HEK293 (cell line): Measurements from ENCODE around the gene IREB2.

ENCODE experiments used
- OSR2 ChIP-seq: fragments of 450-650 bp; formaldehyde crosslinking; IDR thresholded peaks from 2 replicates; pipeline ENCODE4 v1.5.1; 2016; ENCODE audit warnings: missing biosample characterization, missing genetic modification characterization
- OVOL3 ChIP-seq: fragments of 450-650 bp; formaldehyde crosslinking; IDR thresholded peaks from 2 replicates; pipeline ENCODE4 v1.5.1; 2016; ENCODE audit warnings: missing biosample characterization, missing genetic modification characterization
- REPIN1 ChIP-seq: fragments of 450-650 bp; formaldehyde crosslinking; IDR thresholded peaks from 2 replicates; pipeline ENCODE4 v1.5.1; 2017; ENCODE audit warnings: missing biosample characterization, missing genetic modification characterization, low read depth
- SP7 ChIP-seq: fragments of 450-650 bp; formaldehyde crosslinking; IDR thresholded peaks from 2 replicates; pipeline ENCODE4 v1.5.1; 2016; ENCODE audit warnings: missing biosample characterization, missing genetic modification characterization
- TRIM28 ChIP-seq: IDR thresholded peaks from 2 replicates; pipeline ENCODE4 v1.6.1; 2011; ENCODE audit warnings: low read length, control low read depth, borderline replicate concordance
- WT1 ChIP-seq: fragments of 450-650 bp; formaldehyde crosslinking; IDR thresholded peaks from 2 replicates; pipeline ENCODE4 v1.5.1; 2016; ENCODE audit warnings: missing biosample characterization, missing genetic modification characterization
- ZBTB1 ChIP-seq: fragments of 450-650 bp; formaldehyde crosslinking; IDR thresholded peaks from 2 replicates; pipeline ENCODE4 v1.5.1; 2016; ENCODE audit warnings: missing biosample characterization, missing genetic modification characterization
- ZBTB8A ChIP-seq: fragments of 450-650 bp; formaldehyde crosslinking; IDR thresholded peaks from 2 replicates; pipeline ENCODE4 v1.5.1; 2016; ENCODE audit warnings: missing biosample characterization, missing genetic modification characterization
- ZFP3 ChIP-seq: fragments of 450-650 bp; formaldehyde crosslinking; IDR thresholded peaks from 2 replicates; pipeline ENCODE4 v1.5.1; 2016; ENCODE audit warnings: low read depth, missing biosample characterization, missing genetic modification characterization
- ZFP37 ChIP-seq: fragments of 450-650 bp; formaldehyde crosslinking; IDR thresholded peaks from 2 replicates; pipeline ENCODE4 v1.5.1; 2016; ENCODE audit warnings: missing biosample characterization, missing genetic modification characterization
- ZFP69B ChIP-seq: fragments of 450-650 bp; formaldehyde crosslinking; IDR thresholded peaks from 2 replicates; pipeline ENCODE4 v1.5.1; 2016; ENCODE audit warnings: missing biosample characterization, missing genetic modification characterization
- ZNF10 ChIP-seq: fragments of 450-650 bp; formaldehyde crosslinking; IDR thresholded peaks from 2 replicates; pipeline ENCODE4 v1.5.1; 2017; ENCODE audit warnings: missing biosample characterization, missing genetic modification characterization
- ZNF114 ChIP-seq: fragments of 450-650 bp; formaldehyde crosslinking; IDR thresholded peaks from 2 replicates; pipeline ENCODE4 v1.5.0; 2017; ENCODE audit warnings: missing biosample characterization, missing genetic modification characterization
- ZNF132 ChIP-seq: fragments of 450-650 bp; formaldehyde crosslinking; IDR thresholded peaks from 2 replicates; pipeline ENCODE4 v1.5.1; 2017; ENCODE audit warnings: missing biosample characterization, missing genetic modification characterization, borderline replicate concordance
- ZNF138 ChIP-seq: fragments of 450-650 bp; formaldehyde crosslinking; IDR thresholded peaks from 2 replicates; pipeline ENCODE4 v1.5.1; 2016; ENCODE audit warnings: missing biosample characterization, missing genetic modification characterization, borderline replicate concordance
- ZNF140 ChIP-seq: fragments of 450-650 bp; formaldehyde crosslinking; IDR thresholded peaks from 2 replicates; pipeline ENCODE4 v1.5.1; 2016; ENCODE audit warnings: missing biosample characterization, missing genetic modification characterization
- ZNF274 ChIP-seq, 2 experiments: fragments of 200-500 bp in 1 of 2; fragments of 450-650 bp in 1 of 2; sonication (Bioruptor generic) in 1 of 2; formaldehyde crosslinking in 1 of 2; IDR thresholded peaks; 2 replicates each; pipeline versions ENCODE4 v1.5.1 to v1.6.1; 2014 to 2016; ENCODE audit warnings: borderline replicate concordance in 1 of 2, inconsistent platforms in 1 of 2, low read length in 1 of 2, missing biosample characterization in 1 of 2, missing genetic modification characterization in 1 of 2
- ZNF350 ChIP-seq: fragments of 450-650 bp; formaldehyde crosslinking; IDR thresholded peaks from 2 replicates; pipeline ENCODE4 v1.5.0; 2017; ENCODE audit warnings: missing biosample characterization, mild to moderate bottlenecking, missing genetic modification characterization
- ZNF37A ChIP-seq: fragments of 450-650 bp; IDR thresholded peaks from 2 replicates; pipeline ENCODE4 v1.5.1; 2018; ENCODE audit warnings: missing biosample characterization, missing genetic modification characterization
- ZNF416 ChIP-seq: fragments of 450-650 bp; formaldehyde crosslinking; IDR thresholded peaks from 2 replicates; pipeline ENCODE4 v1.5.1; 2016; ENCODE audit warnings: missing biosample characterization, missing genetic modification characterization
- ZNF521 ChIP-seq: fragments of 450-650 bp; formaldehyde crosslinking; IDR thresholded peaks from 2 replicates; pipeline ENCODE4 v1.5.1; 2017; ENCODE audit warnings: missing biosample characterization, mild to moderate bottlenecking, missing genetic modification characterization
- ZNF629 ChIP-seq: fragments of 450-650 bp; formaldehyde crosslinking; IDR thresholded peaks from 2 replicates; pipeline ENCODE4 v1.5.1; 2017; ENCODE audit warnings: missing biosample characterization, missing genetic modification characterization
- ZNF792 ChIP-seq: fragments of 450-650 bp; formaldehyde crosslinking; IDR thresholded peaks from 2 replicates; pipeline ENCODE4 v1.5.1; 2016; ENCODE audit warnings: missing biosample characterization, missing genetic modification characterization
- ZNF830 ChIP-seq: fragments of 450-650 bp; IDR thresholded peaks from 2 replicates; pipeline ENCODE4 v1.5.0; 2018; ENCODE audit warnings: missing biosample characterization, missing genetic modification characterization, low read depth, mild to moderate bottlenecking, moderate library complexity
- ZNF843 ChIP-seq: fragments of 450-650 bp; formaldehyde crosslinking; IDR thresholded peaks from 2 replicates; pipeline ENCODE4 v1.5.1; 2016; ENCODE audit warnings: missing biosample characterization, missing genetic modification characterization
- TF ChIP-seq, protein P1 (sequence below): fragments of 450-650 bp; formaldehyde crosslinking; IDR thresholded peaks from 2 replicates; pipeline ENCODE4 v1.5.1; 2016; ENCODE audit warnings: missing biosample characterization, missing genetic modification characterization
- TF ChIP-seq, protein P2 (sequence below): fragments of 450-650 bp; formaldehyde crosslinking; IDR thresholded peaks from 2 replicates; pipeline ENCODE4; 2016; ENCODE audit warnings: missing biosample characterization, missing genetic modification characterization
- TF ChIP-seq, protein P3 (sequence below): fragments of 450-650 bp; formaldehyde crosslinking; IDR thresholded peaks from 2 replicates; pipeline ENCODE4 v1.5.1; 2016; ENCODE audit warnings: missing biosample characterization, missing genetic modification characterization
- TF ChIP-seq, protein P4 (sequence below): fragments of 450-650 bp; formaldehyde crosslinking; IDR thresholded peaks from 2 replicates; pipeline ENCODE4 v1.5.1; 2016; ENCODE audit warnings: missing biosample characterization, missing genetic modification characterization
- TF ChIP-seq, protein P5 (sequence below): sonication (generic); formaldehyde crosslinking; IDR thresholded peaks from 2 replicates; pipeline ENCODE4 v1.8.1; 2022; ENCODE audit warnings: mild to moderate bottlenecking, moderate library complexity, missing genetic modification reagents
- TF ChIP-seq, protein P6 (sequence below): fragments of 450-650 bp; formaldehyde crosslinking; IDR thresholded peaks from 2 replicates; pipeline ENCODE4 v1.5.1; 2016; ENCODE audit warnings: missing biosample characterization, missing genetic modification characterization

The IREB2 gene

DNA sequence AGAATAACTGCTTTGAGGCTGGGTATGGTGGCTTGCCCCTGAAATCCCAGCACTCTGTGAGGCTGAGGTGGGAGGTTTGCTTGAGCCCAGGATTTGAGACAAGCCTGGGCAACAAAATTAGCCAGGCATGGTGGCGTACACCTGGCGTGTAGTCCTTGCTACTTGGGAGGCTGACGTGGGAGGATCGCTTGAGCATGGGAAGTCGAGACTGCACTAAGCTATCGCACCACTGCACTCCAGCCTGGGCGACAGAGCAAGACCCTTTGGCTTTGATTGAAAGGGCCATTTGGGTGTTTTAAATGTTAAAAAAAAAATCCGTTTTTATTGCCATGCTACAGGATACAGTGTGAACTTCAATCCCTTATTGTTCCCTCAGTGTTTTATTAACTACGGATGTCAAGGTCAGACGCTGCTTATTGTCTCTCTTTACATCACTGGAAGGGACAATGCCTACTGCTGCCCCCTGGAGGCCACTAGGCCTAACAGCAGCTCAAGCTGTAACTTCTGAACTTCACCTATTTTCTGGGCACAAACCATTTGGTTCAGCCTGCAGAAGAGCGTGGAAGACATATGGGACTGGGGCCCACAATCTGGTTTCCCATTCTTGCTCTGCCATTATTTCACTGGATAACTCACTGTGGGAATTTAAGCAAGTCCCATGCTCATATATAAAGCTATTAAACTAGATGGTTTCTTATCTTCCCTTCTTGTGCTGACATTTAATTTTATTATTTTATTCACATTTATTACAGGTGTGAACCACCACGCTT is 15.3 kb upstream of the IREB2 start (continued):
- TF ChIP-seq, protein P1, sequence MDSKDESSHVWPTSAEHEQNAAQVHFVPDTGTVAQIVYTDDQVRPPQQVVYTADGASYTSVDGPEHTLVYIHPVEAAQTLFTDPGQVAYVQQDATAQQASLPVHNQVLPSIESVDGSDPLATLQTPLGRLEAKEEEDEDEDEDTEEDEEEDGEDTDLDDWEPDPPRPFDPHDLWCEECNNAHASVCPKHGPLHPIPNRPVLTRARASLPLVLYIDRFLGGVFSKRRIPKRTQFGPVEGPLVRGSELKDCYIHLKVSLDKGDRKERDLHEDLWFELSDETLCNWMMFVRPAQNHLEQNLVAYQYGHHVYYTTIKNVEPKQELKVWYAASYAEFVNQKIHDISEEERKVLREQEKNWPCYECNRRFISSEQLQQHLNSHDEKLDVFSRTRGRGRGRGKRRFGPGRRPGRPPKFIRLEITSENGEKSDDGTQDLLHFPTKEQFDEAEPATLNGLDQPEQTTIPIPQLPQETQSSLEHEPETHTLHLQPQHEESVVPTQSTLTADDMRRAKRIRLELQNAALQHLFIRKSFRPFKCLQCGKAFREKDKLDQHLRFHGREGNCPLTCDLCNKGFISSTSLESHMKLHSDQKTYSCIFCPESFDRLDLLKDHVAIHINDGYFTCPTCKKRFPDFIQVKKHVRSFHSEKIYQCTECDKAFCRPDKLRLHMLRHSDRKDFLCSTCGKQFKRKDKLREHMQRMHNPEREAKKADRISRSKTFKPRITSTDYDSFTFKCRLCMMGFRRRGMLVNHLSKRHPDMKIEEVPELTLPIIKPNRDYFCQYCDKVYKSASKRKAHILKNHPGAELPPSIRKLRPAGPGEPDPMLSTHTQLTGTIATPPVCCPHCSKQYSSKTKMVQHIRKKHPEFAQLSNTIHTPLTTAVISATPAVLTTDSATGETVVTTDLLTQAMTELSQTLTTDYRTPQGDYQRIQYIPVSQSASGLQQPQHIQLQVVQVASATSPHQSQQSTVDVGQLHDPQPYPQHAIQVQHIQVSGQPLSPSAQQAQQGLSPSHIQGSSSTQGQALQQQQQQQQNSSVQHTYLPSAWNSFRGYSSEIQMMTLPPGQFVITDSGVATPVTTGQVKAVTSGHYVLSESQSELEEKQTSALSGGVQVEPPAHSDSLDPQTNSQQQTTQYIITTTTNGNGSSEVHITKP: peak; percentile 86
- TF ChIP-seq ZFP69B (tag by site-specific recombination) (peak; percentile 73; the same call in 1 of the 2 replicates), ZNF350 (tag by site-specific recombination) (no peak), ZNF37A (tag by site-specific recombination) (no peak), ZNF114 (tag by site-specific recombination) (no peak), ZNF138 (tag by site-specific recombination) (no peak), ZNF792 (tag by site-specific recombination) (no peak), REPIN1 (no peak), TRIM28 (no peak), ZNF132 (tag by site-specific recombination) (no peak), WT1 (tag by site-specific recombination) (no peak), ZNF629 (no peak), OVOL3 (no peak), ZNF830 (tag by site-specific recombination) (no peak), ZNF140 (tag by site-specific recombination) (no peak), SP7 (tag by site-specific recombination) (no peak), ZNF10 (0 out of 2 replicates have a peak, but pooled peaks have one; percentile 21), ZFP37 (tag by site-specific recombination) (no peak), OSR2 (tag by site-specific recombination) (no peak), ZNF521 (tag by site-specific recombination) (no peak), ZNF416 (tag by site-specific recombination) (no peak), ZNF274 (IDR thresholded peaks at IDR 0.05; ENCODE audit: low read length) (no peak), ZNF274 (tag by site-specific recombination; IDR thresholded peaks at IDR 0.05; ENCODE audit: borderline replicate concordance) (no peak), ZFP3 (tag by site-specific recombination) (no peak), ZBTB8A (no peak), ZBTB1 (tag by site-specific recombination) (no peak), ZNF843 (tag by site-specific recombination) (no peak)
- TF ChIP-seq, protein P2, sequence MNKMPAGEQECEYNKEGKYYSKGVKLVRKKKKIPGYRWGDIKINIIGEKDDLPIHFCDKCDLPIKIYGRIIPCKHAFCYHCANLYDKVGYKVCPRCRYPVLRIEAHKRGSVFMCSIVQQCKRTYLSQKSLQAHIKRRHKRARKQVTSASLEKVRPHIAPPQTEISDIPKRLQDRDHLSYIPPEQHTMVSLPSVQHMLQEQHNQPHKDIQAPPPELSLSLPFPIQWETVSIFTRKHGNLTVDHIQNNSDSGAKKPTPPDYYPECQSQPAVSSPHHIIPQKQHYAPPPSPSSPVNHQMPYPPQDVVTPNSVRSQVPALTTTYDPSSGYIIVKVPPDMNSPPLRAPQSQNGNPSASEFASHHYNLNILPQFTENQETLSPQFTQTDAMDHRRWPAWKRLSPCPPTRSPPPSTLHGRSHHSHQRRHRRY (tag by site-specific recombination): no peak
- TF ChIP-seq, protein P3, sequence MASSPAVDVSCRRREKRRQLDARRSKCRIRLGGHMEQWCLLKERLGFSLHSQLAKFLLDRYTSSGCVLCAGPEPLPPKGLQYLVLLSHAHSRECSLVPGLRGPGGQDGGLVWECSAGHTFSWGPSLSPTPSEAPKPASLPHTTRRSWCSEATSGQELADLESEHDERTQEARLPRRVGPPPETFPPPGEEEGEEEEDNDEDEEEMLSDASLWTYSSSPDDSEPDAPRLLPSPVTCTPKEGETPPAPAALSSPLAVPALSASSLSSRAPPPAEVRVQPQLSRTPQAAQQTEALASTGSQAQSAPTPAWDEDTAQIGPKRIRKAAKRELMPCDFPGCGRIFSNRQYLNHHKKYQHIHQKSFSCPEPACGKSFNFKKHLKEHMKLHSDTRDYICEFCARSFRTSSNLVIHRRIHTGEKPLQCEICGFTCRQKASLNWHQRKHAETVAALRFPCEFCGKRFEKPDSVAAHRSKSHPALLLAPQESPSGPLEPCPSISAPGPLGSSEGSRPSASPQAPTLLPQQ (tag by site-specific recombination): peak; percentile 80
- TF ChIP-seq, protein P4, sequence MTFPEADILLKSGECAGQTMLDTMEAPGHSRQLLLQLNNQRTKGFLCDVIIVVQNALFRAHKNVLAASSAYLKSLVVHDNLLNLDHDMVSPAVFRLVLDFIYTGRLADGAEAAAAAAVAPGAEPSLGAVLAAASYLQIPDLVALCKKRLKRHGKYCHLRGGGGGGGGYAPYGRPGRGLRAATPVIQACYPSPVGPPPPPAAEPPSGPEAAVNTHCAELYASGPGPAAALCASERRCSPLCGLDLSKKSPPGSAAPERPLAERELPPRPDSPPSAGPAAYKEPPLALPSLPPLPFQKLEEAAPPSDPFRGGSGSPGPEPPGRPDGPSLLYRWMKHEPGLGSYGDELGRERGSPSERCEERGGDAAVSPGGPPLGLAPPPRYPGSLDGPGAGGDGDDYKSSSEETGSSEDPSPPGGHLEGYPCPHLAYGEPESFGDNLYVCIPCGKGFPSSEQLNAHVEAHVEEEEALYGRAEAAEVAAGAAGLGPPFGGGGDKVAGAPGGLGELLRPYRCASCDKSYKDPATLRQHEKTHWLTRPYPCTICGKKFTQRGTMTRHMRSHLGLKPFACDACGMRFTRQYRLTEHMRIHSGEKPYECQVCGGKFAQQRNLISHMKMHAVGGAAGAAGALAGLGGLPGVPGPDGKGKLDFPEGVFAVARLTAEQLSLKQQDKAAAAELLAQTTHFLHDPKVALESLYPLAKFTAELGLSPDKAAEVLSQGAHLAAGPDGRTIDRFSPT: no peak
- TF ChIP-seq, protein P5, sequence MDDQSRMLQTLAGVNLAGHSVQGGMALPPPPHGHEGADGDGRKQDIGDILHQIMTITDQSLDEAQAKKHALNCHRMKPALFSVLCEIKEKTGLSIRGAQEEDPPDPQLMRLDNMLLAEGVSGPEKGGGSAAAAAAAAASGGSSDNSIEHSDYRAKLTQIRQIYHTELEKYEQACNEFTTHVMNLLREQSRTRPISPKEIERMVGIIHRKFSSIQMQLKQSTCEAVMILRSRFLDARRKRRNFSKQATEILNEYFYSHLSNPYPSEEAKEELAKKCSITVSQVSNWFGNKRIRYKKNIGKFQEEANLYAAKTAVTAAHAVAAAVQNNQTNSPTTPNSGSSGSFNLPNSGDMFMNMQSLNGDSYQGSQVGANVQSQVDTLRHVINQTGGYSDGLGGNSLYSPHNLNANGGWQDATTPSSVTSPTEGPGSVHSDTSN (CRISPR knock-in tag): no peak
- TF ChIP-seq, protein P6, sequence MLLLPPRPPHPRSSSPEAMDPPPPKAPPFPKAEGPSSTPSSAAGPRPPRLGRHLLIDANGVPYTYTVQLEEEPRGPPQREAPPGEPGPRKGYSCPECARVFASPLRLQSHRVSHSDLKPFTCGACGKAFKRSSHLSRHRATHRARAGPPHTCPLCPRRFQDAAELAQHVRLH (tag by site-specific recombination): no peak
